Measurements from ENCODE around the gene HTT. TPM values are rescaled to one million over a fixed set of nuclear protein-coding genes. Genes with fewer than 3 reads are reported as not detected.
A peak's percentile ranks its signal among the peaks of the same experiment; 100 is the strongest.

HTT gene
- polyA plus RNA-seq, 3 donors = 1.8 to 27.1 (median 3.0) TPM

DNA sequence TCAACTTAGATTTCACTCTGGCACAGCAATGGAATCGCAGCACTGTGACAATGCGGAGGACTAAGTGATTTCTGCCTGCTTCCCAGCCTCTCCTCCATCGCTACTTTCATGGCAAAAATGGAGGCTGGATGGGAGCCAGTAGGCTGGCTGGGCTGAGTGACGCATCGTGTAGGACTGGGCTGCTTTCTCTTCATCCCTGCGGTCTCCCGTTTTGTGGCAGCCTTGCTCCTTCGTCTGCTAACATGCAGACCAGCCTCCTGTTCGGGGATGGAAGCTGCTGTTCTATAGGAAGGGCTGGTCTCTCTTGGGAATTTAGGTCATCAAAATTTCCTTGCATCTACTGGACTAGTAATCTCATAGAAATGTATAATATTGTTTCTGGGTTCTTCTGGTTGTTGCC lies 202.5 kb downstream of the HTT start:
- Mint-ChIP-seq H3K27ac (peak overlapping the region in 1 of 7 donors; percentile 10), H3K4me3 (no peak overlapping the region), H3K27me3 (ENCODE audit: low read depth in 3 of 3) (peaks cover 3 to 10% (median 6%) of the 10 kb centered on the region in 3 donors), H3K4me1 (peaks cover 4% of the 10 kb centered on the region), H3K9me3 (peaks cover 5 to 18% (median 16%) of the 10 kb centered on the region in 7 donors), H3K36me3 (peaks cover 0 to 3% of the 10 kb centered on the region in 2 donors)
- Histone ChIP-seq H2AFZ (ENCODE audit: insufficient read depth, low read depth, low read length, poor library complexity, severe bottlenecking) (no peak overlapping the region), H3K36me3 (replicated peaks in 1 of 2; ENCODE audit: control insufficient read depth in 1 of 2, insufficient read depth in 2 of 2, low read length in 2 of 2) (no peaks in the 10 kb centered on the region), H3K9ac (ENCODE audit: insufficient read depth, low read length, poor library complexity, severe bottlenecking) (no peak overlapping the region), H3K4me2 (replicated peaks; ENCODE audit: extremely low read depth, low read length, poor library complexity, severe bottlenecking) (no peak overlapping the region), H3K4me1 (ENCODE audit: control insufficient read depth in 1 of 2, insufficient read depth in 2 of 2, low read length in 2 of 2) (peaks cover 0 to under 1% of the 10 kb centered on the region in 2 donors), H3K79me2 (ENCODE audit: insufficient read depth, low read length) (no peaks in the 10 kb centered on the region), H3K27ac (ENCODE audit: low read depth in 1 of 2, low read length in 2 of 2) (no peak overlapping the region), H3K4me3 (replicated peaks in 1 of 3; ENCODE audit: low read depth in 2 of 3, low read length in 3 of 3) (no peak overlapping the region), H4K20me1 (ENCODE audit: insufficient read depth, low read length) (no peaks in the 10 kb centered on the region), H3K27me3 (ENCODE audit: control insufficient read depth in 2 of 2, insufficient read depth in 2 of 2, low read length in 2 of 2) (no peaks in the 10 kb centered on the region), H3K9me3 (replicated peaks in 1 of 2; ENCODE audit: control insufficient read depth in 1 of 2, insufficient read depth in 1 of 2, low read length in 2 of 2) (peaks cover 0 to 10% of the 10 kb centered on the region in 2 donors)
- TF ChIP-seq, protein P1, sequence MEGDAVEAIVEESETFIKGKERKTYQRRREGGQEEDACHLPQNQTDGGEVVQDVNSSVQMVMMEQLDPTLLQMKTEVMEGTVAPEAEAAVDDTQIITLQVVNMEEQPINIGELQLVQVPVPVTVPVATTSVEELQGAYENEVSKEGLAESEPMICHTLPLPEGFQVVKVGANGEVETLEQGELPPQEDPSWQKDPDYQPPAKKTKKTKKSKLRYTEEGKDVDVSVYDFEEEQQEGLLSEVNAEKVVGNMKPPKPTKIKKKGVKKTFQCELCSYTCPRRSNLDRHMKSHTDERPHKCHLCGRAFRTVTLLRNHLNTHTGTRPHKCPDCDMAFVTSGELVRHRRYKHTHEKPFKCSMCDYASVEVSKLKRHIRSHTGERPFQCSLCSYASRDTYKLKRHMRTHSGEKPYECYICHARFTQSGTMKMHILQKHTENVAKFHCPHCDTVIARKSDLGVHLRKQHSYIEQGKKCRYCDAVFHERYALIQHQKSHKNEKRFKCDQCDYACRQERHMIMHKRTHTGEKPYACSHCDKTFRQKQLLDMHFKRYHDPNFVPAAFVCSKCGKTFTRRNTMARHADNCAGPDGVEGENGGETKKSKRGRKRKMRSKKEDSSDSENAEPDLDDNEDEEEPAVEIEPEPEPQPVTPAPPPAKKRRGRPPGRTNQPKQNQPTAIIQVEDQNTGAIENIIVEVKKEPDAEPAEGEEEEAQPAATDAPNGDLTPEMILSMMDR (IDR thresholded peaks at IDR 0.05) = no peak
- DNase-seq = no peak
- intact Hi-C loops (cut with micrococcal nuclease) = no loop called here
- 100% methylated on average over 6 of the region's 9 CpGs for WGBS (ENCODE audit: insufficient coverage)

DNA sequence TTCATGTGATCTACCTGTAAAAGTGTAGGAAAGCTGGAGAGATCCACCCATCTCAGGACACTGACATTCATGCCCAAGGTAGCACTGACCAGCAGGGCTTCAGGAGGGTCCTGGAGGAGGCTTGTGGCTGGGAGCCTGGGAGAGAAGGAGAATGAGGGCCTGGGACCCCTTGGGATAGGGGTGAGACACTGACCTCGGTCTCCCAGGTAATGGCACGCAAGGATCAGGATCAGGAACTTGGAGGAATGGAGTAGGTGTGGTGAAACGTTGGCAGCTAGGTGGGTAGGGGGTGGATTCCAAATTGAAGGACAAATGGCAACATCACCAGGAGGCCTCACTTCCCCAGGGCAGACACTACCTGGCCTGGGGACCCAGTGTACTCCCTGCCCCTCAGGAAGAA lies 206.0 kb downstream of the HTT start:
- Histone ChIP-seq H4K20me1 (ENCODE audit: insufficient read depth, low read length) (no peaks in the 10 kb centered on the region), H3K79me2 (ENCODE audit: insufficient read depth, low read length) (no peaks in the 10 kb centered on the region), H3K36me3 (replicated peaks in 1 of 2; ENCODE audit: control insufficient read depth in 1 of 2, insufficient read depth in 2 of 2, low read length in 2 of 2) (no peaks in the 10 kb centered on the region), H3K27ac (ENCODE audit: low read depth in 1 of 2, low read length in 2 of 2) (no peak overlapping the region), H3K4me1 (ENCODE audit: control insufficient read depth in 1 of 2, insufficient read depth in 2 of 2, low read length in 2 of 2) (peaks cover 15 to 22% of the 10 kb centered on the region in 2 donors), H3K9ac (ENCODE audit: insufficient read depth, low read length, poor library complexity, severe bottlenecking) (no peak overlapping the region), H3K4me3 (replicated peaks in 1 of 3; ENCODE audit: low read depth in 2 of 3, low read length in 3 of 3) (no peak overlapping the region), H3K27me3 (ENCODE audit: control insufficient read depth in 2 of 2, insufficient read depth in 2 of 2, low read length in 2 of 2) (no peaks in the 10 kb centered on the region), H3K4me2 (replicated peaks; ENCODE audit: extremely low read depth, low read length, poor library complexity, severe bottlenecking) (no peak overlapping the region), H2AFZ (ENCODE audit: insufficient read depth, low read depth, low read length, poor library complexity, severe bottlenecking) (no peak overlapping the region), H3K9me3 (replicated peaks in 1 of 2; ENCODE audit: control insufficient read depth in 1 of 2, insufficient read depth in 1 of 2, low read length in 2 of 2) (peaks cover 0 to 10% of the 10 kb centered on the region in 2 donors)
- no peak overlapping the region for H3K4me3 Mint-ChIP-seq
- peaks cover 21% of the 10 kb centered on the region for H3K4me1 Mint-ChIP-seq
- TF ChIP-seq, protein P1 (IDR thresholded peaks at IDR 0.05) = no peak
- H3K27me3 Mint-ChIP-seq (ENCODE audit: low read depth in 3 of 3) = peaks cover 3 to 19% (median 11%) of the 10 kb centered on the region in 3 donors
- peaks cover 2 to 17% (median 12%) of the 10 kb centered on the region in 7 donors for H3K9me3 Mint-ChIP-seq
- 100% methylated on average over 2 of the region's 3 CpGs for WGBS (ENCODE audit: insufficient coverage)
- intact Hi-C loops (cut with micrococcal nuclease) = loop anchor here in 1 of 2 donors (5.0 kb wide), 1 partner anchor 48 kb away; no protein-coding TSS in a partner anchor
- H3K27ac Mint-ChIP-seq = no peak overlapping the region
- H3K36me3 Mint-ChIP-seq = peaks cover 3 to 5% of the 10 kb centered on the region in 2 donors
- DNase-seq = no peak
